Measurements from ENCODE around the gene ERAP2.

- TF ChIP-seq SUZ12 (IDR thresholded peaks at IDR 0.05; ENCODE audit: extremely low read depth, insufficient read depth, insufficient read length) (no peak), YY1 (IDR thresholded peaks at IDR 0.05; ENCODE audit: insufficient read depth, insufficient read length) (no peak)
These were observed 70.1 kb downstream of the ERAP2 start for GRCh38 chr5:96946381-96946780.
